Measurements from ENCODE around the gene SELENOP. TPM values are rescaled to one million over a fixed set of nuclear protein-coding genes. Genes with fewer than 3 reads are reported as not detected.

The SELENOP gene, protein sequence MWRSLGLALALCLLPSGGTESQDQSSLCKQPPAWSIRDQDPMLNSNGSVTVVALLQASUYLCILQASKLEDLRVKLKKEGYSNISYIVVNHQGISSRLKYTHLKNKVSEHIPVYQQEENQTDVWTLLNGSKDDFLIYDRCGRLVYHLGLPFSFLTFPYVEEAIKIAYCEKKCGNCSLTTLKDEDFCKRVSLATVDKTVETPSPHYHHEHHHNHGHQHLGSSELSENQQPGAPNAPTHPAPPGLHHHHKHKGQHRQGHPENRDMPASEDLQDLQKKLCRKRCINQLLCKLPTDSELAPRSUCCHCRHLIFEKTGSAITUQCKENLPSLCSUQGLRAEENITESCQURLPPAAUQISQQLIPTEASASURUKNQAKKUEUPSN
- 366 TPM for total RNA-seq

DNA sequence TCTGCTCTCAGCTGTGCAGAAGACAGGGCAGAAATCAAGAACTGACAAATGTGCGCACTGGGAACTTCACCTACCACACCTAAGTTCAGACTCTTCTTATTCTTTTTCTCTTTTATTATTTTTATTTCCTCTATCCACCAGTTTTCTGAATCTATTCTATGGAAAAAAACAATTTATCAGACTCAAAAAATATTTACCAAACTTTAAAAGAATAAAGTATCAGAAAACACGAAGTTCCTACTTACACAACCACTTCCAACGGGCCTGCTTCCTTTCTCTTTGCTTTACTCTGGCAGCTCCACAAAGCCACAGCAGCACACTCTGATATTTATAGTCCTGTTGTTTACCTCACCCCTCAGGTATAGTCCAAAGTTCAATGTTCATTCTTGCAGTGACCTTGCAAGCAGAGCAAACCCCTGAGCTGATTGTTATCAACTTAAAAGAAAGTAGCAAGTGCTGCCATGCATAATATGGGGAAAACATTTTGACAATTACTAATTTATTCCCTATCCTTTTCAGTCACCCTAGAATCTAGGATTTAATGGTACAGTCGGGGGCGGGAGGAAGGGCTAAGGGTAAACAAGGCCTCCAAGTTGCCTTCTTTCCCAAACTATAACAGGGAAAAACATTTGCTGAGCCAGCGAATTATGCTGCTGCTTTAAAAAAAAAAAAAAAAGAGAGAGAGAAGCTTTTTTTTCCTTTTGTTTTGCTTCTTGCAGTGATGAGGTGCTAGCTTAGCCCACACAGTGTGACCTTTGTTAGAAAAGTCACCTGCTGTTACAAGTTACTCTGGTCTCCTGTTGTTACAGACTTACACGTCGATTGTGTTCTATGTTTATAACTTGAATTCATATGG lies at the start of gene SELENOP:
Gene SELENOP (minus strand): TSS at position 302 of the 856 bp plus-strand sequence. CDS start 3,539 bp downstream, outside the sequence.

DNA sequence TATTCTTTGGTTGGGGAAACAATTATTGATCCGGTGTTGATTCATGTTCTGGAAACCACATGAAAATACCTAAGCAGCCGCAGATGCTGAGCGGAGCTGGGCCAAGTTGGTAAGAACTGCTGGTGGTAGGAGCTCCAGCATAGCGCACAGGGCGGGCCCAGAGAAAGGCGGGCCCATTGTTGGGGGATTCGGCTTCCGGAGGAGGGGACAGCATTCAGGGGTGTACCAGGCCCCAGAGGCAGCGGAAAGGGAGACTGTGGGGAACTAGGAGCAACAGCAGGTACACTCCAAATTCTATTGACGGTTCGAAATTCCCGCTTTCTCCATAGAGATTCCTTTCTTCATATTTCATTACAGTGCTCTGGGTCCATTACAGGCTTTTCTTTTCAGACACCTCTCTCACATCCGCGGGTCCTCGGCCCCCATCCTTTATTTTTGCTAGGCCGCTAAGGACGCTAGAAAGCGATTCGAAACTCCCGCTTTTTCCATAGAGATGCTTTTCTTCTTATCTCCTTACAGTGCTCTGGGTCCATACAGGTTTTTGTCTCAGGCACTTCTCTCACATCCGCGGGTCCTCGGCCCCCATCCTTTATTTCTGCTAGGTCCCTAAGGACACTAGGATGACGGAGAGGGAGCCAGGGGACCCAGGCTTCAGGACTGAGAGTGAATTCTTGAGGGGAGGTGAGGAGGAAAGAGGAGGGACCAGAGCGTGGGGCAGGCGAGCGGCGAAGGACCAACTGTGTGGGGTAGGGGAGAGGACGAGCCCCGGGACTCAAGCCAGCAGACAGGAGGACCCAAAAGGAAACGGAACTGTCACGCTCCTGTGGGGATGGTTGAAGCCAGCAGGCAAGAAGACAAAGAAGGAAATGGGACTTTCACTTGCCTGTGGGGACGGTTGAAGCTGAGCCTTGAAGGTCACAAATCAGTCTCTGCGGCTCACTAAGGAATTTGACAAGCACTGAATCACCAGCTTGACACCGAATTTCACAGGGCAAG lies 54.8 kb downstream of the SELENOP start, which contains the start of gene CCDC152:
Gene CCDC152 (plus strand): TSS at position 213 of the 996 bp plus-strand sequence. CDS start 2,304 bp downstream, outside the sequence.

Other genes with a start within 250 kb of the SELENOP start
- 1.6 TPM for gene CCDC152, start 55.1 kb downstream of the SELENOP start, total RNA-seq
- gene ANXA2R, start 228.4 kb upstream of the SELENOP start, total RNA-seq, result 4.3 TPM